ENCODE data around the gene KNDC1. TPM values are rescaled to one million over a fixed set of nuclear protein-coding genes. Genes with fewer than 3 reads are reported as not detected.

KNDC1 gene
- total and polyA plus RNA-seq, 10 of the 15 experiments (the other 5 are each of a cell fraction or from before 2014, with no cell fraction given): 0.03 to 0.11 (median 0.05) TPM; not detected in 7

DNA sequence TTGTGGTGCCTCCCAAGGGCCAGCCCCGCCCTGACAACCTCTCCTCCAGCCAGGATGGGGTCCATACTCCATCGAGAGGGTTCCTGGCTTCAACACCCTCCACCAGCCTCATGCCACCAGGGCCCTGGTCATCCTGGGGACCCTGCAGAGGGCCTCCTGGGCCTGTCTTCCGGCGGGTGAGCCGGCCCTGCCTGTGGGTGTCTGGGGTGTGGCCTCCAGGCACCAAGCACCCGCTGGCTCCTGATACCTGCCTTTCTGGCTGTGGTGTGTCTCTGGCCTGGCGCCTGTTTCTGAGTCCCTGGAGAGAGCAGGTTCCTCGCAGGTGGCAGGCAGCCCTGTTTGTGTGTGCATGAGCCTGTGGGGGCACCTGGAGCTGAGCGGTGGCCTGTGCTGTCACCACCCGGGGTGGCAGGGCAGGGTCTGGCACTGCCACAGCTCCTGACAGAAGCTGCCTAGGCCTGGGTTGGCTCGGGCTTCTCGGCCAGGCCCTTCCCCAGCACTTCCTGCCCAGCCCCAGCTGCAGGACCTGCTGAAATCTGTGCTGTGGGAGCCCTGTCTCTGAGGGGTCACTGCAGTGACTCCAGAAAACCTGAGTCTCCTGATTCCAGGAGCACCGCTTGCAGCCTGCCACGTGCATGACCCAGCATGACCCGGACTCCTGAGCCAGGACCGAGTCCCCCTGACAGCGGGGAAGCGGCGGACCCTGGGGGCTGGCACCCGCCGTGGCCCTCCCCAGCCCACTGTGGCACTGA lies 98.2 kb downstream of the KNDC1 start (continued):
- no peak for TF ChIP-seq ZBTB11 (CRISPR knock-in tag; IDR thresholded peaks at IDR 0.05)
- TF ChIP-seq FOS (IDR thresholded peaks at IDR 0.05; ENCODE audit: borderline replicate concordance, extremely low read depth, insufficient read length): no peak
- no peak for TF ChIP-seq ZNF384 (IDR thresholded peaks at IDR 0.05; ENCODE audit: borderline replicate concordance, low read depth, low read length)
- no peak for TF ChIP-seq ZZZ3 (IDR thresholded peaks at IDR 0.05; ENCODE audit: control insufficient read depth, insufficient read length, low read depth)
- no peak for TF ChIP-seq ZNF687 (IDR thresholded peaks at IDR 0.05)
- no peak for TF ChIP-seq BMI1 (IDR thresholded peaks at IDR 0.05; ENCODE audit: borderline replicate concordance)
